HG03025 (cell line): ENCODE data around the gene MS4A8.
"Not testable (repeated sequence)": the region's sequence is repeated elsewhere in the genome, so short reads cannot be mapped to it uniquely, and the experiment has no call there.

Source experiments
- ATAC-seq: cut with Tn5 transposase; IDR thresholded peaks from one replicate; pipeline ENCODE4 v1.9.1; 2021; ENCODE audit warnings: mild to moderate bottlenecking, moderate library complexity; ENCODE audit not compliant: unreplicated experiment, low FRiP score

MS4A8 gene

GRCh38 chr11:60720460-60720859, 21.0 kb downstream of the MS4A8 start:
- ATAC-seq: no peak

- ATAC-seq: no peak
Measured at GRCh38 chr11:60724420-60724819, 25.0 kb downstream of the MS4A8 start, which contains the start of gene MS4A18. TSS of gene MS4A18 (plus strand) at chr11:60724720.

- ATAC-seq: no peak
Measured at GRCh38 chr11:60725592-60725991, 26.2 kb downstream of the MS4A8 start.

- no peak for ATAC-seq
Measured at GRCh38 chr11:60731586-60731985, 32.2 kb downstream of the MS4A8 start.

GRCh38 chr11:60734279-60734678, 34.9 kb downstream of the MS4A8 start:
- ATAC-seq: no peak

GRCh38 chr11:60739114-60739513, 39.7 kb downstream of the MS4A8 start:
- ATAC-seq: no peak

- no peak for ATAC-seq
Measured at GRCh38 chr11:60740573-60740972, 41.2 kb downstream of the MS4A8 start.

- ATAC-seq: no peak
Measured at GRCh38 chr11:60741421-60741820, 42.0 kb downstream of the MS4A8 start.

- no peak for ATAC-seq
Measured at GRCh38 chr11:60743058-60743457, 43.6 kb downstream of the MS4A8 start.

GRCh38 chr11:60744114-60744513, 44.7 kb downstream of the MS4A8 start:
- ATAC-seq: no peak

GRCh38 chr11:60747359-60747873, 48.0 kb downstream of the MS4A8 start:
- ATAC-seq: no peak

GRCh38 chr11:60748225-60748624, 48.8 kb downstream of the MS4A8 start:
- ATAC-seq: no peak

- no peak for ATAC-seq
Measured at GRCh38 chr11:60748821-60749220, 49.4 kb downstream of the MS4A8 start.

- ATAC-seq: no peak
Measured at GRCh38 chr11:60750911-60751310, 51.5 kb downstream of the MS4A8 start.

- ATAC-seq: no peak
Measured at GRCh38 chr11:60753309-60753708, 53.9 kb downstream of the MS4A8 start.

GRCh38 chr11:60754887-60755286, 55.5 kb downstream of the MS4A8 start:
- ATAC-seq: no peak

- ATAC-seq: no peak
Measured at GRCh38 chr11:60756307-60757032, 57.1 kb downstream of the MS4A8 start, which contains the start of gene MS4A15. TSS of gene MS4A15 (plus strand) at chr11:60756867. CDS start at chr11:60763734, 6,867 bp downstream.

- no peak for ATAC-seq
Measured at GRCh38 chr11:60757231-60757800, 57.9 kb downstream of the MS4A8 start.

GRCh38 chr11:60758671-60759070, 59.3 kb downstream of the MS4A8 start:
- ATAC-seq: not testable (repeated sequence)

GRCh38 chr11:60759438-60760225, 60.2 kb downstream of the MS4A8 start:
- not testable (repeated sequence) for ATAC-seq
